GM19463 (cell line): Measurements from ENCODE around the gene SGCE.

Experiments used
- ATAC-seq: cut with Tn5 transposase; IDR thresholded peaks from one replicate; pipeline ENCODE4 v1.9.1; 2021; ENCODE audit warnings: mild to moderate bottlenecking, moderate library complexity; ENCODE audit not compliant: unreplicated experiment

The SGCE gene

GRCh38 chr7:94660006-94660405 is 4.1 kb upstream of the SGCE start:
- ATAC-seq, result no peak

DNA sequence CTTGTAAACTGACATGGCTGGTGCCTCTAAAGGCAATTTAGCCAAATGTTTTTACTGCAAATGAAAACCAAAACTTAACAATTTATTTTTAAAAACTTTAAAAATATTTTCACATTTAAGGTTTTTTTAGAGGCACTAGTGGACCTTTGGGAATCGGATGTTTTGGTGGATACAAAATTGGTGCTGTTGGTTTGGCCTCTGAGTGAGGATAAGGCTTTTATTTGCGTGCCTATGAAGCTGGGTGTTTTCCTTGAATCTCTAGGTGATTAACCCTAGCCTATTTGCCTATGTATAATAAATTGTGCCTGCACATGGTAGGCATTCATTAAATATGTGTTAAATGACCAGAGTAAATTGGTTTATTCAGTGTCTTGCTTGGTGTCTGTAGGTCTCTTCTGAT is 2.9 kb upstream of the SGCE start:
- no peak for ATAC-seq

GRCh38 chr7:94657771-94658693 is 2.1 kb upstream of the SGCE start:
- peak; percentile 76 for ATAC-seq

DNA sequence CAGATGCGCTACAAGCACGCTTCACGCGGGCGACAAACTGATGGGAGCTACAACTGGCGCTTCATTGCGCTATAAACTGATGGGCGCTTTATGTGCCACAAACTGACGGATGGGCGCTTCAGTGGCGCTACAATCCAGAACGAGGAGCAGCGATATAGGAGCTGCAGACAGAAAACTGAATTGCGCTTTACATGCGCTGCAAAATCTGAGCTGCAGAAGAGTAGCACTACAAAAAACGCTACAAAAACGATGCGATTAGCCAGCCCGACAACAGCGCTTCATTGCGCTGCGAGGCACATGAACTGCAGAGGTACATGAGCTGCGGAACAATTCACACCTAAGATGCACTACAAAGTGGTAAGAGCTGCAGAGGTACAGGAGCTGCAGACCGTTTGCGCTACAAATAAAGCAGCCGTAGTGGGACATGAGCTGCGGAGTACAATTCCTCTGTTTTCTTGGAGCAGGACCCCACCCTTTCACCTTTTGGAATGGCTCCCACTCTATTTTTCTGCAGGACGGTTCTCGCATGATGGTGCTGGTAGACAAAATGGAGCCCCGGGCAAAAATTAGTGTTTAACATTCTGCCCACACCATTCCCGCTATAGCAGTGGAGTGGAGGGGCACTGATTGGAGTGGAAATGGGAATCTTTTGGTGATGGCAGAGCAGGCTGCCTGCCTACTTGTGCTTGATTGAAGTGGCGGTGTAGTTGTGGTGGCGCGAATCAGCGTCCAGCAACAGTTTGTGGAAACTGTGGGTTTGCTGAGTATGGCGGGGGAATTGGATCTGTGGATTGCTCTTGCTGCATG is 1.2 kb upstream of the SGCE start:
- ATAC-seq, result no peak

- no peak for ATAC-seq
These were observed 658 bp upstream of the SGCE start for GRCh38 chr7:94656658-94656924.

DNA sequence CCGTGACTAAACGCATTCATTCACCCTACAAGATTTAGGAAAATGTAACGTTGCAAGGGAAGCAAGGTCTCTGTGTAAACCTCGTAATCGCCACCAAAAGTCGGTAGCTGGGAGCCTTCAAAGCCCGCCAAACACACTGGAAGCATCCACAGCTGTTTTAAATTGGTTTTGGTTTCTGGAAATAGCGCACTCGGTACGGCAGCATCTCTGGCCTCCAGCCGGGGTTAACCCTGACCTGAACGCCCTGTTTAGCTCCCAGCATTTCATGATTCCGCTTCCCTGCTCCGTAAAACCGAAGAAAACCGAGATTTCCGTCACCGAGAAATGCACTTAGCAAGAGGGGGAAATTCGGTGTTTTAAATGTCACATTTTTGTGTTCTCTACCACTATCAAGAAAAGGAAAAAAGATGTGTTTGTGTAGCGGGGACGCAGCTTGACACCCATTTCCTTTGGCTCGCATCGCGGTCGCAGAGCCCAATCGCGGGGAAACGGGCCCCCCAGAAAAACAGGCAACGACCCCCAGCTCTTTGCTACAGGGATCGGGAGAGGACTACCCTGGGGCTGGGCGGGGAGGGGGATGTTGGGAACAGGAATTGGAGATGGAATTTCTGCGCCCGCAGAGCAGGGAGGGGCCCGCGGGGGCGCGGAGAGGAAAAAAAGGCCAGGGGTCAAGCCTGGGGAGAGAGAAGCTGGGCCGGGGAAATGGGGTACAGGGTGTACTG is 646 bp downstream of the SGCE start:
- ATAC-seq, result no peak

- no peak for ATAC-seq
These were observed 1.2 kb downstream of the SGCE start for GRCh38 chr7:94654783-94655125.

DNA sequence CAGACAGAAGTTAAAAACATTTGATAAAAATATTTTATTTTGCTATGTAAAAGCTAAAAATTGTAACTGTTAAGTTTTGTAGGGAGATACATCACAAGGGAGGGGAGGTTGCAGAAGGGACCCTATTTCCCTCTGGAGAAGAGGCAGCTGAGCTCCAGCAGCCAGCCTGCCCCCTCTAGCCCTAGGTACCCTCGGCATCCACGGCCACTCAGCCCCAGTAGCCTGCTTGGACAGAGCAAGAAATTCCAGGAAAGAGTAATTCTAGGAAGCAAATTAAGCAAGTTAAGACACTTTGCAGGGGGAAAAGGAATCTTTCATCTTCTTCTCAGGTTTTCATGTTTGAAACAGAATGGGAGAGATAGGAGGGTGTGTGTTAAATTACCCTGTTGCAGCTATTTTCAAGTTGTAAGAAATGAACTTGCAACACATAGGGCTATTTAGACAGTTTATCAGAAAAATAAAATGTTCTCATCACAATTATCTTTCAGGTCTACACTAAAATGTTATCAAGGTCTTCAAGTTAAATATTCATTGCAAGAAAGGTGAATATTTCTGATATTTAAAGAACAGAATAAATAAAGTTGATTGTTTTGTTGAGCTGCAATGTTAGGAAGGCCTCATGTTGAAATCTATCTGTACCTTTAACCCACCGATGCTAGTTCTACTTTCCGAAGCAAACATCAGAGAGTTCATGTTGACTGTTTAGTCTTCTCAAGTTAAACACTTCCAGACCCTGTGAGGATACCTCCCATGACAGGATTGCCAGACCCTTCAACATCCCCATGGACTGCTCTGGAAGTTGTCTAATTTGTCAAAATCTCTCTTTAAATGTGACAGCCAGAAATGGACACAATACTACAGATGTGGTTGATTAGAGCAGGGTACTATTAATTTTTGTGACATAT is 5.5 kb downstream of the SGCE start:
- no peak for ATAC-seq

- peak; percentile 82 for ATAC-seq
These were observed 6.5 kb downstream of the SGCE start for GRCh38 chr7:94649450-94649849.

- no peak for ATAC-seq
These were observed 7.2 kb downstream of the SGCE start for GRCh38 chr7:94648731-94649130.

GRCh38 chr7:94647295-94647694 is 8.6 kb downstream of the SGCE start:
- ATAC-seq, result no peak

- no peak for ATAC-seq
These were observed 12.0 kb downstream of the SGCE start for GRCh38 chr7:94643771-94644545.

- no peak for ATAC-seq
These were observed 12.9 kb downstream of the SGCE start for GRCh38 chr7:94642838-94643653.

- no peak for ATAC-seq
These were observed 16.5 kb downstream of the SGCE start for GRCh38 chr7:94639384-94639783.

DNA sequence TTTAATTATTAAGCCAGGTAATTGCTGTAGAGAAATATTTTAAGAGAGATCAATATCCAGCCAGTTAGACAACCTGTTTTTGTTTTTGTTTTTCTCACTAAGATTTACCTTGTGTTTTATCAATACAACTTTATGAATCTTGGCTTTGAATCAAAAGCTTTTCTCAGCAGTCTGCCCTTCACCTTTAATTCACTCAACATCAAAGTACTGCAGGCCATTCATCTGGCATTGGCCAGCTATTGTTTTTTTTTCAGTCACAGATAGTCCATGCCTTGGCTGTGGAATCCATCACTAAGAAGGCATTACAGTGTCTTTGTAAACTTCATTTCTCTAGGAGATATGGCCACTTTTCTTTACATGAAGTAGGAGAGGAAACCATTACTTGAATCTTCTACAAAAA is 20.2 kb downstream of the SGCE start:
- ATAC-seq, result no peak

GRCh38 chr7:94634502-94634901 is 21.4 kb downstream of the SGCE start:
- no peak for ATAC-seq

DNA sequence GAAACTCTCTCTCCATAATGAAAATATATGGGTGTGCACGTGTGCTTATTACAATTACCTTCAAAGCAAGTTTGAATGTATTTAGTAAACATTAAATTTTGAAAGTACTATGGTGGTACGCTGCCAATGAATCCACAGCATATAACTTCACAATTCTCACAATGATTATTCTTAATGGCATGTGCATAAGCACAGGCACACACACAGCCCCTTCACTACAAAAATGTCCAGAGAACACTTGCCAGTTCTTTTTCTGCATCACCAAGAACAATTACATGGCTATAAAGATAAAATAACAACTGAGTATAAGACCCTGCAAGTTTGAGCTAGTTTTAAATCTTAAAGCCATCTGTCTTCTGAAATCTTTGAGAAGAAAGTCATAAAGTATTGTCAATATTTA is 22.2 kb downstream of the SGCE start:
- ATAC-seq, result no peak

- no peak for ATAC-seq
These were observed 23.0 kb downstream of the SGCE start for GRCh38 chr7:94633014-94633341.

GRCh38 chr7:94632338-94633013 is 23.5 kb downstream of the SGCE start:
- peak; percentile 68 for ATAC-seq
